22Rv1 (cell line): ENCODE measurements around the gene KRTAP5-7.
"Not testable (repeated sequence)": the region's sequence is repeated elsewhere in the genome, so short reads cannot be mapped to it uniquely, and the experiment has no call there.

Experiments
- CTCF ChIP-seq: fragments of 450-650 bp; IDR thresholded peaks from 2 replicates; pipeline ENCODE4 v1.5.1; 2017; ENCODE audit warnings: mild to moderate bottlenecking
- ZFX ChIP-seq: fragments of 450-650 bp; IDR thresholded peaks from 2 replicates; pipeline ENCODE4 v1.6.1; 2017; ENCODE audit warnings: antibody characterized with exemption, borderline replicate concordance

- not testable (repeated sequence) for TF ChIP-seq CTCF, ZFX
Measured at GRCh38 chr11:71576688-71577465, 49.8 kb downstream of the KRTAP5-7 start.
